ENCODE results near the gene MAD1L1. TPM values are rescaled to one million over a fixed set of nuclear protein-coding genes. Genes with fewer than 3 reads are reported as not detected.
"Not testable (repeated sequence)": the region's sequence is repeated elsewhere in the genome, so short reads cannot be mapped to it uniquely, and the experiment has no call there.

MAD1L1 gene
- 184 and 204 TPM in 2 replicates for total RNA-seq (2014; rRNA removed; shearing (Covaris generic))
- 94.2 and 128 TPM in 2 replicates for polyA plus RNA-seq (2015; cell fraction: cytosol; rRNA removed)
- 58.9 and 67.6 TPM in 2 replicates for polyA plus RNA-seq (2015; cell fraction: nucleus; rRNA removed)

DNA sequence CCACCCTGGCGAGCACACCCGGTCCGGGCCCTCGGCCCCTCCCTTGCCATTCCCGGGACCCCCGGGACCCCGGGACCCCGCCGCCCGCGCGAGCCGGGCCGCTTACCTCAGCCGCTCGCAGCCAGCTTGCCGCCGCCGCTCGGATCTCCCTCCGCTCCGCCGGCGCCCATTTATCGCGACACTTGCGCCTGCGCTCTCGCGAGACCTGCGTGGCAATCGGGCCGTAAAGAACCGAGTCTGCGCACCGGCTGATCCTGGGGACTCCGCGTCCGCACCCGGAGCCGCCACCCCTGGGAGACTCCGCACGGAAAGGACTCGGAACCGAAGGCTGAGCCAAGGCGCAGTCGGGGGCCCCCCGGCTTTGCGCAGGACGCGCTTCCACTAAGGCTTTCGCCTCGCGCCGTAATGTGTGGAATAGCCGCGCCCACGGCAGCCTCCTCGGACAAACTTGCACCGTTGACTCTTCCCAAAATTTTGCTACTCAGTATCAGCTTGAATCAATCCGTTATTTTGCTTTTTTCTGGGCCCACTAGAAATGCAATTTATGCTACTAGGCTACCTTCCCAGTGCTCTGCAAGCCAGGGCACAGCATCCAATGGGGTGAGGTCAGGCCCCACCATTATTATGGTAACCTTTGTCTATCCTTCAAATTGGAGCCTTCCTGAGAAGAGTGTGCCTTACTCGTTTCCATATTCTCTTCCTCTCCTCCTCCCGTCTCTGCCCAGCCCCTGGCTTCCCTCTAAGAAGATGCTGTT, at the start of gene MAD1L1:
MAD1L1 (minus strand) TSS at position 180 of the 755 bp plus-strand sequence. CDS start 2,812 bp downstream, outside the sequence.
- DNase-seq (ENCODE audit: low read depth): peak; percentile 84

DNA sequence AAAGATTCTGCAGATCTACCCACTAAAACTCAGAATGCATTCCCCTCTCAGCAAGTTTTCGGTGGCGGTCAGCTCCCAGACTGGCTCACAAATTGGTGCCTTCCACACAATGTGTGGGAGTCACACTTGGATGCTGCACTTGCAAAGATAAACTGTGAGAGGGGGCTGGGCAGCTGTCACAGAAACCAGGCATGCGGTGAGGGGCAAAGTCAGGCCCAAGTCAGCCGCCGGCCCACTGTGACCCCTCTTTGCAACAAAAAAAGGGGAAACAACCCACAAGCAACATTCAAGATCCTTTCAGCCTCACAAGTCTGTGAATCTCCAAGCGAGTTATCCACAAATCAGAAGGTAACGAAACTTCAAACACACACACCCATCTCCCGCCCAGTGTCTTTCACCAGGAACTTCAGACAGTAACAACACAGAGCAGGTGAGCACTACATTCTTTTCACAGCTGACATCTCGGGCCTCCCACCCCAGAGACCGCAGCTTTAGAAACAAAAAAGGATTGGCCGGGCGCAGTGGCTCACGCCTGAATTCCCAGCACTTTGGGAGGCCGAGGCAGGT, 49.5 kb upstream of the MAD1L1 start:
- DNase-seq (ENCODE audit: low read depth): no peak

- no peak for DNase-seq (ENCODE audit: low read depth)
Measured at GRCh38 chr7:2281541-2281940, 48.8 kb upstream of the MAD1L1 start.

- no peak for DNase-seq (ENCODE audit: low read depth)
Measured at GRCh38 chr7:2280424-2280823, 47.7 kb upstream of the MAD1L1 start.

DNA sequence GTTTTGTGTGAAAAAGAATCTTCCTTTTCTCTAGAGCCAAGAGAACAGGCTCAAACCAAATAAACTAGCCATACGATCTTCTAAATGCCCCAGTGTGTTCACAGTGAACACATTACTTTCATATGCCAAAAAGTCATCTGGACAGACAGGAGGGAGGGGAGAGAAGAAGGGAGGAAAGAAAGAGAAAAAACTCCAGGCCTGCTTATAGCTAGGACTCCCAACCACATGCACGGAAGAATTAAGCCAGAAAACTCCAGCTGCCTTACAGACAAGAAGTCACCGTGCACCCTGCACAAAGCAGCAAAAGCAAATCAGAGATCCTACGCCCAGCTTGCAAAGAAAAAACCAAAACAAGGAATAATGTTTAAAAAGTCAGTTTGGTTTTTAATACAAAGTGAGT, 47.2 kb upstream of the MAD1L1 start:
- no peak for DNase-seq (ENCODE audit: low read depth)

GRCh38 chr7:2278026-2278425, 45.3 kb upstream of the MAD1L1 start:
- no peak for DNase-seq (ENCODE audit: low read depth)

DNA sequence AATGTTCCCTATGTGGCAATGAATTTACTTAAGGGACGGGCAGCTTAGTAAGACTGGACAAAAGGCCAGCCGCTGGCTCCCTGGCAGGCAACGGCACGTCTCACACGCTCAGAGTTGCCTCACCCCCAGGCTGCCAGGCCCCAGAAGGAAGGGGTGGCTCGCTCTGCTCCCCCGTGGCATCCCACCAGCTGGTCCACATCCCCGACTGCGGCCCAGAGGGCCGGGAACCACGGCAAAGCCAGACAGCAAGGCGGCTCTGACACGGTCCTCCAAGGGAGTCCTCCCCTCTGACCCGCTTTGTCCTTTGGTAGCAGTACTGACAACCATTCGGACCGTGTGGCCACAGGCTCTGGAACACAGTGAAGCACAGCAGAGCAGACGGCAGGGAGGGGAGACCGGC, 43.4 kb upstream of the MAD1L1 start:
- no peak for DNase-seq (ENCODE audit: low read depth)

GRCh38 chr7:2275101-2275500, 42.4 kb upstream of the MAD1L1 start:
- no peak for DNase-seq (ENCODE audit: low read depth)

GRCh38 chr7:2274666-2275065, 41.9 kb upstream of the MAD1L1 start:
- DNase-seq (ENCODE audit: low read depth): no peak

- no peak for DNase-seq (ENCODE audit: low read depth)
Measured at GRCh38 chr7:2273866-2274265, 41.1 kb upstream of the MAD1L1 start.

DNA sequence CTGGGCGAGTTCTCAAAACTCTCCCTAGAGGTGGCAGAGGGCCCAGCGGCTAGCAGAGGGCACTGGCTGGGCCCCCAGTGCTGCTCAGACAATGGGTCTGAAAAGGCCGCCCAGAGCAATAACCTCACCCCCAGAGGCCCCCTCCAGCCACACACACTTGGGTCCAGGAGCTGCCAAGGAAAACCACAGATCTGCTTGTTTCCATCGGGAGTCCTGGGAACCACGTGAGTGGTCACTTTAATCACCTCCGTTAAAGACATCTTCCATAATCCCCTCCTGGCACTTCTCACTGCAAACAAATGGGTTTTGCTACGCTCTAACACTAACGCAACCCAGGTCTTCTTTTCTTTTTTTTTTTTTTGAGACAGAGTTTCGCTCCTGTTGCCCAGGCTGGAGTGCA, 39.3 kb upstream of the MAD1L1 start:
- DNase-seq (ENCODE audit: low read depth): no peak

GRCh38 chr7:2271273-2272026, 38.7 kb upstream of the MAD1L1 start:
- no peak for DNase-seq (ENCODE audit: low read depth)

DNA sequence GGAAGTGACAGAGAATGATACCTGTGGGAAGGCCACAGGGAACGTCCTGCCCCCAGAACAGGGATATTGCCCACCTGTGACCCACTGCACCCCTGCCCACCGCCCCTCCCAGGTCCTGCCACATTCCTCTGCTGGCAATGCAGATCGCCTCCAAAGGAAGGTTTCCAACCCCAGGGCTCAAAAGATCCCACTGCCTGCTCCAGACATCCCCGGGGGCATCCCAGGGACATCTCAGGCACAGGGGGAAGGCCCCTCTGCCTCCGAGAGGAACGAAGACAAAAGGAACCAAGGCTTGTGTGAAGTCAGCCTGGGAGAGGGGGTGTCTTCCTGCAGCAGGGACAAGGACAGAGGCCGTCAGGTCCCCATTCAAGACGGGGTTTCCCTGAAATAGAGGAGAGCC, 37.8 kb upstream of the MAD1L1 start:
- no peak for DNase-seq (ENCODE audit: low read depth)

- DNase-seq (ENCODE audit: low read depth): no peak
Measured at GRCh38 chr7:2269991-2270460, 37.3 kb upstream of the MAD1L1 start.

DNA sequence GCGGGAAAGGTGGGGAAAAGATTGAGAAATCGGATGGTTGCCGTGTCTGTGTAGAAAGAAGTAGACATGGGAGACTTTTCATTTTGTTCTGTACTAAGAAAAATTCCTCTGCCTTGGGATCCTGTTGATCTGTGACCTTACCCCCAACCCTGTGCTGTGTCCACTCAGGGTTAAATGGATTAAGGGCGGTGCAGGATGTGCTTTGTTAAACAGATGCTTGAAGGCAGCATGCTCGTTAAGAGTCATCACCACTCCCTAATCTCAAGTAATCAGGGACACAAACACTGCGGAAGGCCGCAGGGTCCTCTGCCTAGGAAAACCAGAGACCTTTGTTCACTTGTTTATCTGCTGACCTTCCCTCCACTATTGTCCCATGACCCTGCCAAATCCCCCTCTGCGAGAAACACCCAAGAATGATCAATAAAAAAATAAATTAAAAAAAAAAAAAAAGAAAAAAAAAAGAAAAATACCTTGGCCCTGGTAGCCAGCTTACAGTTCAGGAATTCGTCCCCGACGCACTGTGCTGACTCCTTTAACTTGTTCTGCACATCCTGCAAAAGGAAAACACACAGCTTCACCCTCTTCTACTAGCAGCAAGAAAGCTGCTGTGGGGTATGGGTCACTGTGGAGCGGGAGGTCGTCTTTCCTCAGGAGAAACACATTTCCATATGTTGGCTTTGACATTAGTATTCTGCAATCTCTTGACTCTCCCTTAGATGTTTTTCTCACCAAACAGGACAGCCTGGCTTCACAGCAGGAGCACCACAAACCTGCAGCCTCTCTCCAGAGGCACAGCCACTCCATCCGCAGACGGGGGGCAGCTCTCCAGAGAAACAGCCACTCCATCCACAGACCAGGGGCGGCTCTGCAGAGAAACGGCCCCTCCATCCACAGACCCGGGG, 36.6 kb upstream of the MAD1L1 start:
- DNase-seq (ENCODE audit: low read depth): not testable (repeated sequence)

DNA sequence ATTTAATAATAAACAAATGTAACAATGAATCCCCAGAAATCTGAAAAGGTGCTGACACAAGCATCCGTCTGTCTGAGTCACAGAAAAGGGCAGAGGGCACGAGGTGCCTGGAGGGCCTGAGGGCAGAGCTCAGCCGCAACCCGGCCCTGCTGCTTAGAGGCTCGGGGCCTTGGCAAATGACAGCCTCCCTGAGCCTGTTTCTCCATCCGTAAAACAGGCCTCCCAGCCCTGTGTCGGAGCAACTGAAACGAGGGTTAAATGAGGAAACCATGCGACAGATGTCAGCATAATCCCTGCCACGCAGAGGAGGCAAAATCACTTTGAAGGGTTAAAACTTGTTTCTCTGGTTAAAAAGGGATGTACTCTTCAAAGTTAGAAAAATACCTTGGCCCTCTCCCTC, 34.2 kb upstream of the MAD1L1 start:
- no peak for DNase-seq (ENCODE audit: low read depth)

DNA sequence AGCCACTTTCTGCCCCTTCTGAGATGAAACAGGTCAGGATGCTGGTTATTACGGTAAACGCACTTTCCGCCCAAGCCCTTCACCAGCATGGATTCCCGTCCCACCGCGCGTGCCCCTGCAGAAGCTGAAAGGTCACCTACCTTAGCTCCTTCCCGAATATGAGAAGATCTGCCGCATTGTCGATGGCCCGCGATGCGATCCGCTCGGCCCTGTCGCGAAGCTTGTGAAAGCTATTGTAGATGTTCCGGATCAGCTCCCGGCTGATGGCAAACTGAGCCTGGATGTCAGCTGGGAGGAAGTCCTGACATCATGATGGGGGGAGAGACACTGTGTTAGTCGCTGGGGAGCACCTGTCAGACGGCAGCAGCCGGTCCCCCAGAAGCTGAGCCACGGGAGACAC, 31.4 kb upstream of the MAD1L1 start:
- DNase-seq (ENCODE audit: low read depth): no peak

DNA sequence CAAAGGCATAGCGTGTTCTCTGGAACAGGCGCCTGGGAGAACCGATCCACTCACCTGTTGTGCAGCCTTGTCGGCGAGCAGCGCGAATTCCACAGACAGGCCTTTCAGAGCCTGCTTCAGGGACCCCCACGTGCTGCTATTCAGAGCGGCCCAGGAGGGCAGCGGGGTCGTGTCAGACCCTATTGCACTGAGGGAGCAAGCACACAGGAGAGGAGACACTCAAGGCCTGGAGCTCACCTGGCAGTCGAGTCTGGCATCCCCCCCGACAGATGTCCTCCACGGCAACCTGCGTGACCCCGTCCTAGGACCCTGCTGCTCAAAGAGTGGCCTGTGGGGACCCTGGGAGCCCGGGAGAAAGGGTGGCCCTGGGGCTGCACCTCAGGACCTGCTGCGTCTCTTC, 30.4 kb upstream of the MAD1L1 start:
- DNase-seq (ENCODE audit: low read depth): no peak

DNA sequence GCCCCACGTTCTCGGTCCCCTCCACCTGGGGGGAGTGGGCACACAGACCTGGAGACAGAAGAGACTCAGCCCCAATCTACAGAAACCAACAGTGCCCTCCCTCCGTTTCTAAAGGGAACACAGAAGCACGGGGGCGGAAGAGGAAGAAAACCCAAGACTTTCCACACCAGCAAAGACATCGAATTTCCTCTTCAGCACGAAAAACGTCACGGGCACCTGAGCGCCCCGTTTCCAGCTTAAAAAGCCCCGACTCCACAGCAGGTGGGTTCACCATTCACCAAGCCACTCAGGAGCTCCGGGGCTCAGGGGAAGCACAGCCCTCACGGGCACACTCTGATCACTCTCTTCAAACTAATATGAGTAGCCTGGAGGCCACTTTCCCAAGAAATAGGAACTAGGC, 28.9 kb upstream of the MAD1L1 start:
- no peak for DNase-seq (ENCODE audit: low read depth)

DNA sequence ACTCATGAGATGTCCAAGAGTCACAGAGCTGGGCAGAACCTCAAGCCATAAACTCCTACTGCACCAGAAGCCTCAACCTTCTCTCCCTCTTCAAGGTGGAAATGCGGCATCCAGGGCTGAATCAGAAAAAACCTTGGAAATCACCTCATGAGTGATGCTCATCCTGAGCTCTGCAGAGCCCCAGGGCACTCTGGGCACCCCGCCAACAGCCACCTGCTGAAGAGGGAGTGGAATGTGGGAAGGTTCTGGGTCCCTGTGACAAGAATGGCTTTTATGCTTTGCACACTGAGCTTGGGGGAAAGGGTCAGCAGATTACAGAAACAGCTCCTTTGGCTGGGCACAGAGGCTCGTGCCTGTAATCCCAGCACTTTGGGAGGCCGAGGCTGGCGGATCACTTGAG, 28.1 kb upstream of the MAD1L1 start:
- no peak for DNase-seq (ENCODE audit: low read depth)

DNA sequence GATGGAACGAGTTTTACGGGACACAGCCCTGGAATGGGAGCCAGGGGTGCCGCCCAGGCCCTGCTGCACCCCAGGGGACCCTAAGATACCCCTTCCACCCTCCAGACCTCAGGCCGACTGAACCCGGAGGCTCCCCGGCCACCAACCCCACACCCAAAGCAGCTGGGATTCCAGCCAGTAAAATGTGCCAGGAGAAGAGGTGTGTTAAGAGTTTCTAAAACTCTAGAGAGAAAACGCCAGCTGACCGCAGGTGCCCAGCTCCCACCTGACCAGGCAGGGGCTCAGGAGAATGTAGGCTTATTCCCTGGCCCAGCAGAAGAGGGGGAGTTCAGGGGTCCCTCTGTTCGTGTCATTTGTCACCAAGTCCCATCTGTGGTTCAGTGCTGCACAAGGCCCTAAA, 26.7 kb upstream of the MAD1L1 start:
- no peak for DNase-seq (ENCODE audit: low read depth)

All from HT1080 (cell line).